NCI-H1417 treated with DMSO at 0.1 percent for 48 hours (cell line): ENCODE results near the gene EXOSC1.
"Not testable (repeated sequence)": the region's sequence is repeated elsewhere in the genome, so short reads cannot be mapped to it uniquely, and the experiment has no call there.

Source experiments
- DNase-seq: peaks from one replicate; lab custom pipeline; 2025; lab: John Stamatoyannopoulos, UW

EXOSC1 gene

DNA sequence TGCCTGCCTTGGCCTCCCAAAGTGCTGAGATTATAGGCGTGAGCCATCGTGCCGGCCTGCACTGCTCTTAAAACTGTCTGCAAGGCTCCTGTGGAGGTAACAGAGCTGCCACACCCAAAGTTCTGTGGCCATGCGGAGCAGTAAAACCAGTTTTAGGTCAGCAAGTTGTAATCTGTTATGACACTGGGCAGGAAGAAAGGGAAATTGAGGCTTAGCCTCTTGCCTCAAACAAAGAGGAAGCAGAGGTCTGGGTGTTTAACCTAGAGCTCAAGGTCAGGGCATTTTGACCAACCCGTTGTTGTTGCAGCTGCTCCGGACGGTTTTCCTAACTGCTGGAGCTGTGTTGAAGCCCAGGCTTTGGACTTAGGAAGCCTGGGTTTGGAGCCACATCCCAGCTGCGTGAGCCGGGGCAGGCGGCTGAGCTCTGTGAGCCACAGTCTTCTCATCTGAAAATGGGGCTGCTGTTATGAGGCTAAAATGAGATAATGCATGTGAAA, 37.3 kb downstream of the EXOSC1 start:
- DNase-seq: no peak

DNA sequence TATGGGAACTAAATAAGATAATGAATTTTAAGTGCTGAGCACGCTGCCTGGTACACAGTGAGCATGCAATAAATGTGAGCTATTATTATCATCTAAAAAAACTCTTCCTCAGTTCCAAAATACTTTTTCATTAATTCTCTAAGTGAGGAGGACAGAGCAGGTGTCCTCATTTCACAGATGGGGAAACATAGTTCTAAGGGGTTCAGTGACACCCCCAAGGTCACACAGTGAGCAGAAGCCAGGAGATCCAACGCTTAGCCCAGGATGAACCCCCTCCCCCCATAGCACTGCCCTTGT, 37.9 kb downstream of the EXOSC1 start:
- no peak for DNase-seq

DNA sequence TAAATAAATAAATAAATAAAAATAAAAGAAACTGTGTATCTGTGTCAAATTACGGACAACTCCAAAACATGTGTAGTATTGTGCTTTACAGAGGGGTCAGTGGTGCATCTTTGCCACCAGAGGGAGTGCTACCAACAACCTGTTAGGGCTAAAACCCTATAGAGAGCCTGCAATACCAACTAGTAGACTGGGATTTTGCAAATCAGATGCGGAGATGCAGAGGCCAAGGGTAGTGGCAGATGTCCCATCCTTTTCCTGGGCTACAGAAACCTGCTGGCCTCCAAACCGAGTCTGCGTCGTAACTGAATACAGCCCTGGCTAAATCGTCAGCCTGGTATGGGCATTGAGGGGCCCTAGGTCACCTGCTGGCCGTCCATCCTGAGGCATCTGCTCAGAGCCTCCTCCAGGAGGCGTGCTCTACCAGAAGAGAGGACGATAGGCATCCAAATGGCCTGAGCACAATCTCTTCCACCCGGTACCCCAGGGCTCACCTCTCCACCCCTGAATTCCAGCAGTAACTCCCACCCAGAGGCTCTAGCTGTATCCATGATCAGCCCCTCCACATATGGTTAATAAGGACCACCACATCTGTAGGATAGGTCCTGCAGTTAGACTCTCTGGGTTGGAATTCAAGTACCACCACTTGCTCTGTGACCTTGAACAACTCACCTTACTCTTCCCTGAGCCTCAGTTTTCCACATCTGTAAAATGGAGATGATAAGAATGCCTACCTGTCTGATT, 38.4 kb downstream of the EXOSC1 start:
- peak; percentile 3 for DNase-seq

DNA sequence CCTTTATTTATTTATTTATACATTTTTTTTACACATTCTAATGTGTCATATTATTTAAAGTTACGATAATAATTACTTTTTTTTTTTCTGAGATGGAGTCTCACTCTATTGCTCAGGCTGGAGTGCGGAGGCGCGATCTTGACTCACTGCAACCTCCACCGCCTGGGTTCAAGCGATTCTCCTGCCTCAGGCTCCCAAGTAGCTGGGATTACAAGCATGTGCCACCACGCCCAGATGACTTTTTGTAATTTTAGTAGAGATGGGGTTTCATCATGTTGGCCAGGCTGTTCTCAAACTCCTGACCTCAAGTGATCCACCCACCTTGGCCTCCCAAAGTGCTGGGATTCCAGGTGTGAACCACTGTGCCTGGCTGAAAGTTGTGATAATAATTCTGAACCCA, 39.3 kb downstream of the EXOSC1 start:
- not testable (repeated sequence) for DNase-seq

- no peak for DNase-seq
Observed at GRCh38 chr10:97406064-97406463, 39.7 kb downstream of the EXOSC1 start.

GRCh38 chr10:97404044-97404443, 41.8 kb downstream of the EXOSC1 start:
- no peak for DNase-seq

- DNase-seq: no peak
Observed at GRCh38 chr10:97401455-97401919, 44.3 kb downstream of the EXOSC1 start.

- DNase-seq: peak; percentile 75
Observed at GRCh38 chr10:97400665-97401454, 44.9 kb downstream of the EXOSC1 start, which contains the start of gene RRP12. TSS of gene RRP12 (minus strand) at chr10:97401340. CDS start at chr10:97401231, 109 bp downstream.

- no peak for DNase-seq
Observed at GRCh38 chr10:97399843-97400545, 45.8 kb downstream of the EXOSC1 start.

DNA sequence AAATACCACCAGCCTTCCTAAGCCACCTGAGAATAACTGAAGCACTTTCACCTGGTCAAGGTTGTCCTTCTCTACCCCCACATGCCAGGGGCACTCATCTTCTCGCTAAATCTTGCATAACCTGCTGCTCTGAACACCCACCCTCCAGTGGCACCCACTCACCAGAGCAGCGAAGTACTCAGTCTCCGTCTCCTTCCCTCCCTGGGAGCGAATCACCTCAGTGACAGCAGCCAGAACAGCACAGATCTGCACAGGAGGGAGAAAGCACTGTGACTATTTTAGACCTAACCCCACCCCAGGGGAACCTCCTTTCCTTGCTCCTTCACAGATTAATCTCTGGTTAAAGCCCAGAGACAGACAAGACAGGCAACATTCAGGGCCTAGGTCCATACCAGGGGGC, 49.8 kb downstream of the EXOSC1 start:
- no peak for DNase-seq

DNA sequence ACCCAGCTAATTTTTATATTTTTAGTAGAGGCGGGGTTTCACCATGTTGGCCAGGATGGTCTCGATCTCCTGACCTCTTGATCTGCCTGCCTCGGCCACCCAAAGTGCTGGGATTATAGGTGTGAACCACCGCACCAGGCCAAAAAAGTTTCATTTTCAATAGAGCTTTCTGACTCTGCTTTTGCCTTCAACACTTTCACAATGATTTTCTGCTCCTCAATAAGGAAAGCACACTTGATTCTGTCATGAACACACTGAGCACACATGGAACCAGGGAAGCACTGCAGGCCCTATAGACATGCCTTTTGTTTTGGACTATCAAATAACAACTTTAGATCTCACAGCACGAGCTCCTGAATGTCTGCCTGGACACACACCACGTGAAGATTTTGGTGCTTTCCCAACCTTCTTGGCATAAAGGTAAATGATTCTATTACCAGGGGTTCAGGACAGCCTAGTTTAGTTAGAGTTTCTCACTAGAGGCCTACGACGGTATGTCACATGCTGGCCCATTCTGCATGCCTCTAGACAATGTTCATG, 52.7 kb downstream of the EXOSC1 start:
- DNase-seq: no peak

- DNase-seq: no peak
Observed at GRCh38 chr10:97390091-97390490, 55.7 kb downstream of the EXOSC1 start.

DNA sequence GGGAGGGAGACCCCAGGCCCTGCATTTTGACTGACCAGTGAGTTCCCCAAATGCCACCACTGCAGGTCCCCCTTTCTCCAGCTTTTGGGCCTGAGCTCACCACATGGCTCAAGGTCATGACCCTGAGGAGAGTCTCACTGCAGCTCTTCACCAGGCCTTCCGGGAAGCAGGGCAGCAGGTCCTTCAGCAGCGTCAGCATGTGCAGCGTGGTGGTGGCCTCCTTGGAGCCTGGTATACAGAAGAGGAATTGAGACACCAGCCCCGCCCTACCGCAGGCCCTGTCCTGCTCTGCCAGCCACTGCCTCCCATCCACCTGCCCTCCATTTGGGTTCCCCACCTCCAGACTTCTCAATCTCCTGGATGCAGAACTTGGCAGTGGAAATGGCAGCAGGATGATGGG, 57.7 kb downstream of the EXOSC1 start:
- DNase-seq: no peak
